B cell (primary cell): Measurements from ENCODE around the gene ADIPOR1. TPM values are rescaled to one million over a fixed set of nuclear protein-coding genes. Genes with fewer than 3 reads are reported as not detected.

ENCODE experiments used
- ATAC-seq: fragments of 200-7000 bp; cut with Tn5 transposase; one replicate; pipeline ENCODE4 v1.10.0; 2021; ENCODE audit warnings: low read depth, mild to moderate bottlenecking, moderate number of reproducible peaks, moderate library complexity
- CTCF ChIA-PET: fragments of 350-600 bp; sonication (Branson Sonifier 250); formaldehyde crosslinking; loops from one replicate; lab custom pipeline; 2021; ENCODE audit warnings: antibody characterized with exemption, inconsistent platforms; lab: Charles Lee
- POLR2A ChIA-PET: fragments of 350-600 bp; sonication (Branson Sonifier 250); formaldehyde crosslinking; loops from one replicate; lab custom pipeline; 2021; ENCODE audit warnings: antibody characterized with exemption; lab: Charles Lee
- DNase-seq: peaks from one replicate; pipeline ENCODE4 v3.0.0; 2013
- H2AFZ ChIP-seq: 2 replicates; pipeline ENCODE4 v1.6.1; 2012; ENCODE audit warnings: mild to moderate bottlenecking, low read depth, low read length; ENCODE audit not compliant: insufficient read depth, poor library complexity, severe bottlenecking
- H3K27ac ChIP-seq, 2 donors: 1 replicate in 1 of 2; 2 replicates in 1 of 2; pipeline ENCODE4 v1.5.1; 2012 to 2013; ENCODE audit warnings: low read length in 2 of 2, mild to moderate bottlenecking in 2 of 2, moderate library complexity in 1 of 2
- H3K27me3 ChIP-seq, 4 experiments: fragments of 200-600 bp in 1 of 4; sonication (generic) in 1 of 4; replicated peaks in 1 of 4; 1 replicate in 2 of 4; 2 replicates in 2 of 4; pipeline versions ENCODE4 v1.6.1 to v1.7.0; 2013 to 2016; ENCODE audit warnings: low read length in 3 of 4, mild to moderate bottlenecking in 2 of 4, mixed read lengths in 1 of 4, moderate library complexity in 1 of 4; ENCODE audit not compliant: insufficient read depth in 4 of 4, control insufficient read depth in 3 of 4; ENCODE audit errors: control extremely low read depth in 1 of 4
- H3K36me3 ChIP-seq, 2 experiments: replicated peaks in 1 of 2; 1 replicate in 1 of 2; 2 replicates in 1 of 2; pipeline versions ENCODE4 v1.6.1 to v1.7.1; 2013; ENCODE audit warnings: low read length in 1 of 2; ENCODE audit not compliant: insufficient read depth in 2 of 2, control insufficient read depth in 1 of 2; ENCODE audit errors: control extremely low read depth in 1 of 2, extremely low read depth in 1 of 2
- H3K4me1 ChIP-seq, 2 donors: fragments of 200-600 bp in 1 of 2; sonication (generic) in 1 of 2; 1 replicate in 1 of 2; 2 replicates in 1 of 2; pipeline versions ENCODE4 v1.5.1 to v1.6.1; 2013 to 2017; ENCODE audit warnings: low read length in 2 of 2; ENCODE audit not compliant: control insufficient read depth in 2 of 2, insufficient read depth in 2 of 2
- H3K4me2 ChIP-seq: replicated peaks from 2 replicates; pipeline ENCODE3; 2012; ENCODE audit warnings: mild to moderate bottlenecking, low read depth, low read length; ENCODE audit not compliant: poor library complexity, severe bottlenecking
- H3K4me3 ChIP-seq, 5 experiments: fragments of 200-600 bp in 1 of 5; sonication (generic) in 1 of 5; 1 replicate in 3 of 5; 2 replicates in 2 of 5; pipeline versions ENCODE4 v1.5.1 to v1.7.0; 2011 to 2016; ENCODE audit warnings: low read length in 4 of 5, mild to moderate bottlenecking in 4 of 5, low read depth in 2 of 5, control low read depth in 1 of 5, moderate library complexity in 1 of 5; ENCODE audit not compliant: insufficient read depth in 1 of 5; ENCODE audit errors: control extremely low read depth in 1 of 5, extremely low read depth in 1 of 5
- H3K79me2 ChIP-seq: fragments of 200-600 bp; sonication (generic); one replicate; pipeline ENCODE4 v1.6.0; 2016; ENCODE audit warnings: low read length; ENCODE audit not compliant: control insufficient read depth, insufficient read depth
- H3K9ac ChIP-seq: fragments of 200-600 bp; sonication (generic); 2 replicates; pipeline ENCODE4 v1.6.1; 2017; ENCODE audit warnings: mild to moderate bottlenecking, low read length, moderate library complexity
- H3K9me3 ChIP-seq, 3 donors: one replicate each; pipeline versions ENCODE4 v1.6.1 to v1.7.1; 2013; ENCODE audit warnings: low read length in 2 of 3; ENCODE audit not compliant: control insufficient read depth in 2 of 3, insufficient read depth in 1 of 3; ENCODE audit errors: control extremely low read depth in 1 of 3
- H4K20me1 ChIP-seq: 2 replicates; pipeline ENCODE4 v1.6.0; 2012; ENCODE audit warnings: mild to moderate bottlenecking, low read length; ENCODE audit not compliant: insufficient read depth, control insufficient read depth, poor library complexity, severe bottlenecking
- H3K27ac Mint-ChIP-seq: one replicate; pipeline ENCODE4 v1.8.0; 2021; ENCODE audit warnings: mixed read lengths
- H3K27me3 Mint-ChIP-seq: one replicate; pipeline ENCODE4 v1.8.0; 2021; ENCODE audit warnings: mixed read lengths
- H3K4me1 Mint-ChIP-seq: one replicate; pipeline ENCODE4 v1.8.0; 2021; ENCODE audit warnings: mixed read lengths
- H3K4me3 Mint-ChIP-seq: one replicate; pipeline ENCODE4 v1.8.0; 2021; ENCODE audit warnings: mixed read lengths
- H3K9me3 Mint-ChIP-seq: one replicate; pipeline ENCODE4 v1.8.0; 2022; ENCODE audit warnings: mixed read lengths; ENCODE audit not compliant: insufficient read depth
- EZH2 ChIP-seq: IDR thresholded peaks from 2 replicates; pipeline ENCODE4 v1.6.1; 2012; ENCODE audit warnings: borderline replicate concordance, low read depth, mild to moderate bottlenecking, moderate library complexity, low read length; ENCODE audit not compliant: insufficient read depth, poor library complexity, severe bottlenecking
- WGBS: methylation state at CpG from one replicate; pipeline ENCODE4 v1.1.5; 2013; ENCODE audit warnings: missing lambda C conversion rate; ENCODE audit not compliant: insufficient coverage; 5-methylcytosine and 5-hydroxymethylcytosine counted together
- intact Hi-C: fragments of 100-400 bp; cut with micrococcal nuclease; formaldehyde crosslinking; loops from one replicate; pipeline ENCODE4 v1.10.0; 2022
- polyA plus RNA-seq: library from polyadenylated mRNA; depleted of rRNA; stranded (reverse); fragments of >200 nt; gene quantifications from 2 replicates; pipeline ENCODE4 v1.2.3, GENCODE V29; 2012
- total RNA-seq, 2 donors: library from RNA; stranded (reverse); fragments of 120-200 nt in 1 of 2; gene quantifications; 1 replicate in 1 of 2; 2 replicates in 1 of 2; pipeline versions ENCODE4 v1.2.3 to v1.2.4, GENCODE V29; 2013 to 2022
- TF ChIP-seq, protein P1 (sequence below): fragments of 200-600 bp; IDR thresholded peaks from one replicate; pipeline ENCODE4 v1.8.0; 2022; ENCODE audit warnings: antibody characterized with exemption, mild to moderate bottlenecking

Gene ADIPOR1
- total and polyA plus RNA-seq, 2 donors (not counting 1 experiment from before 2014, with no cell fraction given) = 44.2 to 49.5 TPM

DNA sequence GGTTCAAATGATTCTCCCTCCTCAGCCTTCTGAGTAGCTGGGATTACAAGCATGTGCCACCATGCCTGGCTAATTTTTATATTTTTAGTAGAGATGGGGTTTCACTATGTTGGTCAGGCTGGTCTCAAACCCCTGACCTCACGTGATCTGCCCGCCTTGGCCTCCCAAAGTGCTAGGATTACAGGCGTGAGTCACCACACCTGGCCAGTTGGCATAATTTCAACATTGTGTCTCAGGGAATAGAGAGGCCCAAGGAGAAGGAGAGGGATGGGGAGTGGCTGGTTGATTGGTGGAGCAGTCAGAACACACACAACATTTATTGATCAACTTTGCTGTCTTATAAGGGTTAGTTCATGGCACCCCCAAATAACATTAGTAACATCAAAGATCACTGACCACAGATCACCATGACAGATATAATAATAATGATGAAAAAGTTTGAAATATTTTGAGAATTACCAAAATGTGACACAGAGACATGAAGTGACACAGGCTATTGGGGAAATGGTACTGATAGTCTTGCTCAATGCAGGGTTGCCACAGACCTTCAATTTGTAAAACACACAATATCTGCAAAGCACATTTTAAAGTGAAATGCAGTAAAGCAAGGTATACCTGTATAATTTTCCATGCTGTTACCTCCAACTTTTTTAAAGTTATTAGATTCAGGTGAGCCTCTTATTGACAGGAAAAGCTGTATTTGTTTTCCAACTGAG is 24.8 kb upstream of the ADIPOR1 start:
- Histone ChIP-seq H3K36me3 (no peaks in the 10 kb centered on the region), H3K27ac (no peak overlapping the region), H3K9ac (no peak overlapping the region), H3K79me2 (no peaks in the 10 kb centered on the region), H3K27me3 (peaks cover 0 to 2% (median 0%) of the 10 kb centered on the region in 4 experiments), H2AFZ (no peak overlapping the region), H4K20me1 (no peaks in the 10 kb centered on the region), H3K4me2 (no peak overlapping the region), H3K9me3 (no peaks in the 10 kb centered on the region), H3K4me1 (no peaks in the 10 kb centered on the region), H3K4me3 (no peak overlapping the region)
- peaks cover 12% of the 10 kb centered on the region for H3K27me3 Mint-ChIP-seq
- no peak overlapping the region for H3K27ac Mint-ChIP-seq
- no peak for ATAC-seq
- WGBS = no CpG with 5 or more reads among the region's 3 CpGs
- ChIA-PET CTCF (no interaction called here), POLR2A (no interaction called here)
- TF ChIP-seq, protein P1, sequence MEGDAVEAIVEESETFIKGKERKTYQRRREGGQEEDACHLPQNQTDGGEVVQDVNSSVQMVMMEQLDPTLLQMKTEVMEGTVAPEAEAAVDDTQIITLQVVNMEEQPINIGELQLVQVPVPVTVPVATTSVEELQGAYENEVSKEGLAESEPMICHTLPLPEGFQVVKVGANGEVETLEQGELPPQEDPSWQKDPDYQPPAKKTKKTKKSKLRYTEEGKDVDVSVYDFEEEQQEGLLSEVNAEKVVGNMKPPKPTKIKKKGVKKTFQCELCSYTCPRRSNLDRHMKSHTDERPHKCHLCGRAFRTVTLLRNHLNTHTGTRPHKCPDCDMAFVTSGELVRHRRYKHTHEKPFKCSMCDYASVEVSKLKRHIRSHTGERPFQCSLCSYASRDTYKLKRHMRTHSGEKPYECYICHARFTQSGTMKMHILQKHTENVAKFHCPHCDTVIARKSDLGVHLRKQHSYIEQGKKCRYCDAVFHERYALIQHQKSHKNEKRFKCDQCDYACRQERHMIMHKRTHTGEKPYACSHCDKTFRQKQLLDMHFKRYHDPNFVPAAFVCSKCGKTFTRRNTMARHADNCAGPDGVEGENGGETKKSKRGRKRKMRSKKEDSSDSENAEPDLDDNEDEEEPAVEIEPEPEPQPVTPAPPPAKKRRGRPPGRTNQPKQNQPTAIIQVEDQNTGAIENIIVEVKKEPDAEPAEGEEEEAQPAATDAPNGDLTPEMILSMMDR = no peak
- no peak for TF ChIP-seq EZH2
- no peak for DNase-seq
- H3K4me1 Mint-ChIP-seq = peaks cover 8% of the 10 kb centered on the region
- H3K9me3 Mint-ChIP-seq = no peaks in the 10 kb centered on the region
- intact Hi-C loops = no loop called here
- H3K4me3 Mint-ChIP-seq = no peak overlapping the region

DNA sequence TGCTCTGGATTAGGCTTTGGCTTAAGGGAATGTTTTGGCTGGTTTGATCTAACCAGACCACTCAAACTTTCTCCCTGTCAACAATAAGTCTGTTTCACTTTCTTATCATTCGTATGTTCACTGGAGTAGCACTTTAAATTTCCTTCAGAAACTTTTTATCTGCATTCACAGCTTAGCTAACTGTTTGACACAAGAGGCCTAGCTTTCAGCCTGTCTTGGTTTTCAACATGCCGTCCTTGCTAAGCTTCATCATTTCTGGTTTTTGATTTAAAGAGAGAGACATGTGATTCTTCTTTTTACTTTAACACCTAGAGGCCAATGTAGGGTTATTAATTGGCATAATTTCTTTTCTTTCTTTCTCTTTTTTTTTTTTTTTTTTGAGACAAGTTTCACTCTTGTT is 23.8 kb upstream of the ADIPOR1 start:
- H3K27me3 ChIP-seq = peaks cover 0 to 2% (median 0%) of the 10 kb centered on the region in 4 experiments
- H3K79me2 ChIP-seq = no peaks in the 10 kb centered on the region
- intact Hi-C loops = no loop called here
- Mint-ChIP-seq H3K4me1 (peaks cover 6% of the 10 kb centered on the region), H3K9me3 (no peaks in the 10 kb centered on the region), H3K4me3 (no peak overlapping the region), H3K27me3 (peaks cover 21% of the 10 kb centered on the region), H3K27ac (peak overlapping the region; percentile 71)
- H4K20me1 ChIP-seq = no peaks in the 10 kb centered on the region
- H3K4me2 ChIP-seq = no peak overlapping the region
- H3K4me3 ChIP-seq = no peak overlapping the region
- POLR2A ChIA-PET = interaction anchor here (0.7 kb wide), 1 partner anchor 510 kb away, joined by 5 read pairs; no protein-coding TSS in a partner anchor
- no peaks in the 10 kb centered on the region for H3K9me3 ChIP-seq
- no peak for ATAC-seq
- peak overlapping the region; percentile 52 for H2AFZ ChIP-seq
- no peak overlapping the region for H3K9ac ChIP-seq
- CTCF ChIA-PET = interaction anchor here (0.7 to 1.1 kb wide), 3 partner anchors 9 to 14 kb away, joined by 3 to 4 read pairs (median 3); no protein-coding TSS in a partner anchor
- H3K36me3 ChIP-seq = no peaks in the 10 kb centered on the region
- 33% methylated on average over 1 of the region's 2 CpGs for WGBS
- no peaks in the 10 kb centered on the region for H3K4me1 ChIP-seq
- peak overlapping the region in 1 of 2 donors; percentile 4 for H3K27ac ChIP-seq
- no peak for TF ChIP-seq EZH2
- TF ChIP-seq, protein P1 = no peak
- DNase-seq = no peak
